Measurements from ENCODE around the gene ZNF804B. TPM values are rescaled to one million over a fixed set of nuclear protein-coding genes. Genes with fewer than 3 reads are reported as not detected.

ZNF804B gene
- total and polyA plus RNA-seq, 12 donors: 0.07 TPM; not detected in 11

GRCh38 chr7:89123871-89124270, 364.4 kb downstream of the ZNF804B start:
- Histone ChIP-seq H3K27ac (no peak overlapping the region), H3K36me3 (no peaks in the 10 kb centered on the region), H3K4me1 (no peaks in the 10 kb centered on the region), H3K4me3 (no peak overlapping the region), H3K9me3 (peaks cover 0 to 6% (median 0%) of the 10 kb centered on the region in 11 donors), H3K27me3 (no peaks in the 10 kb centered on the region)
- no peak for TF ChIP-seq CTCF (IDR thresholded peaks at IDR 0.05)
- DNase-seq: no peak
- intact Hi-C loops (cut with DNase I): no loop called here
- no peak for ATAC-seq
- 61 to 63% methylated on average over 2 of the region's 2 CpGs for WGBS, 2 donors

- no peak for TF ChIP-seq CTCF (IDR thresholded peaks at IDR 0.05)
- WGBS, 2 donors: 58 to 60% methylated on average over 2 of the region's 2 CpGs
- Histone ChIP-seq H3K4me3 (no peak overlapping the region), H3K36me3 (no peaks in the 10 kb centered on the region), H3K27me3 (no peaks in the 10 kb centered on the region), H3K4me1 (no peaks in the 10 kb centered on the region), H3K27ac (no peak overlapping the region), H3K9me3 (peaks cover 0 to 6% (median 0%) of the 10 kb centered on the region in 11 donors)
- DNase-seq: no peak
- no peak for ATAC-seq
- intact Hi-C loops (cut with DNase I): no loop called here
These were observed 370.3 kb downstream of the ZNF804B start for GRCh38 chr7:89129600-89130375.

GRCh38 chr7:89133357-89133756, 373.9 kb downstream of the ZNF804B start:
- Histone ChIP-seq H3K4me1 (no peaks in the 10 kb centered on the region), H3K36me3 (no peaks in the 10 kb centered on the region), H3K27ac (no peak overlapping the region), H3K9me3 (peaks cover 0 to 9% (median 0%) of the 10 kb centered on the region in 11 donors), H3K4me3 (no peak overlapping the region), H3K27me3 (no peaks in the 10 kb centered on the region)
- 63 to 71% methylated on average over 3 of the region's 3 CpGs for WGBS, 2 donors
- intact Hi-C loops (cut with DNase I): no loop called here
- ATAC-seq (no peak), DNase-seq (no peak)
- TF ChIP-seq CTCF (IDR thresholded peaks at IDR 0.05): no peak

- peaks cover 0 to 9% (median 0%) of the 10 kb centered on the region in 11 donors for H3K9me3 ChIP-seq
- WGBS, 2 donors: 43 to 52% methylated on average over 2 of the region's 2 CpGs
- intact Hi-C loops (cut with DNase I): no loop called here
- no peak for DNase-seq
- H3K4me3 ChIP-seq: no peak overlapping the region
- H3K36me3 ChIP-seq: no peaks in the 10 kb centered on the region
- no peak for ATAC-seq
- no peaks in the 10 kb centered on the region for H3K4me1 ChIP-seq
- H3K27ac ChIP-seq: no peak overlapping the region
- H3K27me3 ChIP-seq: no peaks in the 10 kb centered on the region
- TF ChIP-seq CTCF (IDR thresholded peaks at IDR 0.05): no peak
These were observed 374.3 kb downstream of the ZNF804B start for GRCh38 chr7:89133819-89134218.
